ENCODE measurements around the gene HCFC2. TPM values are rescaled to one million over a fixed set of nuclear protein-coding genes. Genes with fewer than 3 reads are reported as not detected.

Gene HCFC2
- 5.2 and 6.6 TPM in 2 replicates for polyA plus RNA-seq (2012; rRNA removed)
- polyA plus RNA-seq (2012; cell fraction: cytosol; rRNA removed) = 5.8 and 6.1 TPM in 2 replicates
- polyA plus RNA-seq (2012; cell fraction: nucleus; rRNA removed) = 7.6 and 15.4 TPM in 2 replicates

GRCh38 chr12:104064031-104064841 lies at the start of gene HCFC2:
TSS of gene HCFC2 (plus strand) at chr12:104064531. CDS start at chr12:104064561, 30 bp downstream.
- DNase-seq = peak; percentile 99
- ChIA-PET POLR2A (interaction anchor here (0.7 to 3.1 kb wide), 5 partner anchors 8 to 223 kb away, joined by 3 to 27 read pairs (median 4); partner anchors contain the start of genes HSP90B1, NT5DC3 and TDG), CTCF (interaction anchor here (1.5 to 3.1 kb wide), 2 partner anchors 9 to 45 kb away, joined by 7 to 15 read pairs; no protein-coding TSS in a partner anchor)
- no peaks in the 10 kb centered on the region for H3K9me2 ChIP-seq
- H3K27ac ChIP-seq (ENCODE audit: low read depth in 2 of 2, low read length in 1 of 2) = peak within 1 kb of the TSS; percentile 77 to 89
- 0% methylated on average over 8 of the region's 74 CpGs for WGBS (ENCODE audit: low lambda C conversion rate)
- H3K4me1 ChIP-seq (ENCODE audit: control insufficient read depth in 1 of 2, insufficient read depth in 2 of 2, low read depth in 1 of 2, low read length in 1 of 2) = peaks cover 6 to 13% of the 10 kb centered on the region in 2 experiments; a peak in 3 of 4 replicates
- H3K27me3 ChIP-seq (ENCODE audit: insufficient read depth) = no peaks in the 10 kb centered on the region
- peaks cover 9 to 20% of the 10 kb centered on the region in 2 experiments for H3K36me3 ChIP-seq (replicated peaks in 1 of 2; ENCODE audit: control insufficient read depth in 1 of 2, insufficient read depth in 2 of 2, low read length in 1 of 2)
- H3K9ac ChIP-seq = peak within 1 kb of the TSS; percentile 74
- no peaks in the 10 kb centered on the region for H4K20me1 ChIP-seq (ENCODE audit: insufficient read depth)
- H3K4me2 ChIP-seq = peak within 1 kb of the TSS; percentile 100
- no peaks in the 10 kb centered on the region for H3K9me3 ChIP-seq
- peak within 1 kb of the TSS; percentile 96 for H2AFZ ChIP-seq (ENCODE audit: low read depth)
- peaks cover 29% of the 10 kb centered on the region for H3K79me2 ChIP-seq (ENCODE audit: insufficient read depth)
- peak within 1 kb of the TSS; percentile 94 to 98 for H3K4me3 ChIP-seq (ENCODE audit: low read depth in 2 of 2, low read length in 1 of 2)
- H3F3A ChIP-seq (replicated peaks; ENCODE audit: insufficient read depth) = peaks cover 4% of the 10 kb centered on the region
- peak; percentile 91 for TF ChIP-seq MAX (IDR thresholded peaks at IDR 0.05; ENCODE audit: low read depth)
- no peak for TF ChIP-seq FOSL2 (IDR thresholded peaks at IDR 0.05; ENCODE audit: borderline replicate concordance, low read depth)
- TF ChIP-seq CTCF (IDR thresholded peaks at IDR 0.05) = no peak
- TF ChIP-seq SMC3 (IDR thresholded peaks at IDR 0.05; ENCODE audit: low read depth, low read length) = no peak
- no peak for TF ChIP-seq RAD21 (IDR thresholded peaks at IDR 0.05; ENCODE audit: low read length)
- peak; percentile 13; the same call in 1 of the 2 replicates for TF ChIP-seq RCOR1 (IDR thresholded peaks at IDR 0.05; ENCODE audit: low read length)
- TF ChIP-seq SIN3A (IDR thresholded peaks at IDR 0.05; ENCODE audit: borderline replicate concordance, low read depth, low read length) = peak; percentile 47
- peak; percentile 51; the same call in 1 of the 2 replicates for TF ChIP-seq TAF1 (IDR thresholded peaks at IDR 0.05; ENCODE audit: borderline replicate concordance, low read depth, low read length)
- no peak for TF ChIP-seq GATA2 (CRISPR knock-in tag; IDR thresholded peaks at IDR 0.05)
- no peak for TF ChIP-seq GABPA (IDR thresholded peaks at IDR 0.05; ENCODE audit: low read depth)
- 0 out of 2 replicates have a peak, but pooled peaks have one; percentile 13 for TF ChIP-seq ZBTB33 (IDR thresholded peaks at IDR 0.05; ENCODE audit: borderline replicate concordance, low read depth)
- no peak for TF ChIP-seq JUND (IDR thresholded peaks at IDR 0.05)
- TF ChIP-seq CHD2 (IDR thresholded peaks at IDR 0.05; ENCODE audit: low read length, partially characterized antibody) = peak; percentile 62
- TF ChIP-seq TEAD4 (IDR thresholded peaks at IDR 0.05; ENCODE audit: borderline replicate concordance, insufficient read depth) = 0 out of 2 replicates have a peak, but pooled peaks have one; percentile 19
- peak; percentile 98 for TF ChIP-seq USF1 (IDR thresholded peaks at IDR 0.05; ENCODE audit: borderline replicate concordance, low read depth)
- TF ChIP-seq PBX3 (IDR thresholded peaks at IDR 0.05) = peak; percentile 42; the same call in 1 of the 2 replicates
- peak; percentile 95 for TF ChIP-seq YY1 (IDR thresholded peaks at IDR 0.05; ENCODE audit: low read depth)
- no peak for TF ChIP-seq NRF1 (IDR thresholded peaks at IDR 0.05; ENCODE audit: low read depth, low read length)
- peak; percentile 93 for TF ChIP-seq MXI1 (IDR thresholded peaks at IDR 0.05; ENCODE audit: low read depth, low read length)
- TF ChIP-seq FOXJ3 (CRISPR knock-in tag; IDR thresholded peaks at IDR 0.05) = no peak; the same call in 1 of the 2 replicates
- TF ChIP-seq MEF2A (IDR thresholded peaks at IDR 0.05; ENCODE audit: borderline replicate concordance, low read depth) = no peak
- peak; percentile 75 for TF ChIP-seq USF2 (IDR thresholded peaks at IDR 0.05; ENCODE audit: borderline replicate concordance, low read depth, low read length)
- TF ChIP-seq RXRA (IDR thresholded peaks at IDR 0.05; ENCODE audit: borderline replicate concordance, low read depth) = no peak
- TF ChIP-seq EP300 (IDR thresholded peaks at IDR 0.05; ENCODE audit: borderline replicate concordance in 1 of 2, low read depth in 1 of 2, low read length in 1 of 2) = peak; percentile 8 to 34; a peak in 2 of 4 replicates
- no peak for TF ChIP-seq EZH2phosphoT487 (IDR thresholded peaks at IDR 0.05; ENCODE audit: borderline replicate concordance, low read depth)
